ENCODE results near the gene PLXNA1.

The PLXNA1 gene

GRCh38 chr3:126984391-126985131 lies 1.6 kb downstream of the PLXNA1 start:
- no peaks in the 10 kb centered on the region for H4K20me1 ChIP-seq (ENCODE audit: insufficient read depth, low read length)
- no peaks in the 10 kb centered on the region for H3K9me3 ChIP-seq (replicated peaks; ENCODE audit: insufficient read depth, low read length)
- peaks cover 28% of the 10 kb centered on the region for H3K79me2 ChIP-seq (ENCODE audit: low read length)
- H3F3A ChIP-seq (ENCODE audit: insufficient read depth, low read length): no peaks in the 10 kb centered on the region
- H3K27ac ChIP-seq (ENCODE audit: low read length): no peak overlapping the region
- H3K4me3 ChIP-seq (ENCODE audit: low read length): no peak overlapping the region; the same call in 1 of the 2 replicates
- H3K27me3 ChIP-seq (replicated peaks; ENCODE audit: insufficient read depth, low read length): no peaks in the 10 kb centered on the region
- peak overlapping the region; percentile 85; the same call in 1 of the 2 replicates for H3K4me2 ChIP-seq (ENCODE audit: low read depth, low read length)
- no peaks in the 10 kb centered on the region; the same call in 1 of the 2 replicates for H3K4me1 ChIP-seq (ENCODE audit: low read length)
- TF ChIP-seq, protein P1, sequence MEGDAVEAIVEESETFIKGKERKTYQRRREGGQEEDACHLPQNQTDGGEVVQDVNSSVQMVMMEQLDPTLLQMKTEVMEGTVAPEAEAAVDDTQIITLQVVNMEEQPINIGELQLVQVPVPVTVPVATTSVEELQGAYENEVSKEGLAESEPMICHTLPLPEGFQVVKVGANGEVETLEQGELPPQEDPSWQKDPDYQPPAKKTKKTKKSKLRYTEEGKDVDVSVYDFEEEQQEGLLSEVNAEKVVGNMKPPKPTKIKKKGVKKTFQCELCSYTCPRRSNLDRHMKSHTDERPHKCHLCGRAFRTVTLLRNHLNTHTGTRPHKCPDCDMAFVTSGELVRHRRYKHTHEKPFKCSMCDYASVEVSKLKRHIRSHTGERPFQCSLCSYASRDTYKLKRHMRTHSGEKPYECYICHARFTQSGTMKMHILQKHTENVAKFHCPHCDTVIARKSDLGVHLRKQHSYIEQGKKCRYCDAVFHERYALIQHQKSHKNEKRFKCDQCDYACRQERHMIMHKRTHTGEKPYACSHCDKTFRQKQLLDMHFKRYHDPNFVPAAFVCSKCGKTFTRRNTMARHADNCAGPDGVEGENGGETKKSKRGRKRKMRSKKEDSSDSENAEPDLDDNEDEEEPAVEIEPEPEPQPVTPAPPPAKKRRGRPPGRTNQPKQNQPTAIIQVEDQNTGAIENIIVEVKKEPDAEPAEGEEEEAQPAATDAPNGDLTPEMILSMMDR (IDR thresholded peaks at IDR 0.05; ENCODE audit: low read length): no peak
- TF ChIP-seq EZH2phosphoT487 (IDR thresholded peaks at IDR 0.05; ENCODE audit: low read length) (no peak), EZH2 (optimal IDR thresholded peaks at IDR 0.05; ENCODE audit: low read depth, low read length) (no peak)
- no peak for DNase-seq
- H3K36me3 ChIP-seq (replicated peaks; ENCODE audit: insufficient read depth, low read length): no peaks in the 10 kb centered on the region
- no peak overlapping the region for H3K9ac ChIP-seq (ENCODE audit: low read length)
- H3K9me2 ChIP-seq (replicated peaks; ENCODE audit: insufficient read depth, low read length): no peaks in the 10 kb centered on the region
- H2AFZ ChIP-seq (ENCODE audit: low read length): no peak overlapping the region

- H3K4me3 ChIP-seq (ENCODE audit: low read length): no peak overlapping the region
- no peak overlapping the region for H3K9ac ChIP-seq (ENCODE audit: low read length)
- no peak for DNase-seq
- no peaks in the 10 kb centered on the region for H4K20me1 ChIP-seq (ENCODE audit: insufficient read depth, low read length)
- no peaks in the 10 kb centered on the region for H3K36me3 ChIP-seq (replicated peaks; ENCODE audit: insufficient read depth, low read length)
- no peak overlapping the region for H3K4me2 ChIP-seq (ENCODE audit: low read depth, low read length)
- H3K27me3 ChIP-seq (replicated peaks; ENCODE audit: insufficient read depth, low read length): no peaks in the 10 kb centered on the region
- H2AFZ ChIP-seq (ENCODE audit: low read length): no peak overlapping the region
- H3F3A ChIP-seq (ENCODE audit: insufficient read depth, low read length): no peaks in the 10 kb centered on the region
- H3K27ac ChIP-seq (ENCODE audit: low read length): no peak overlapping the region
- no peaks in the 10 kb centered on the region for H3K9me2 ChIP-seq (replicated peaks; ENCODE audit: insufficient read depth, low read length)
- no peaks in the 10 kb centered on the region for H3K9me3 ChIP-seq (replicated peaks; ENCODE audit: insufficient read depth, low read length)
- TF ChIP-seq EZH2phosphoT487 (IDR thresholded peaks at IDR 0.05; ENCODE audit: low read length): no peak
- TF ChIP-seq, protein P1 (IDR thresholded peaks at IDR 0.05; ENCODE audit: low read length): no peak
- H3K79me2 ChIP-seq (ENCODE audit: low read length): peaks cover 28% of the 10 kb centered on the region
- no peaks in the 10 kb centered on the region; the same call in 1 of the 2 replicates for H3K4me1 ChIP-seq (ENCODE audit: low read length)
These were observed 2.4 kb downstream of the PLXNA1 start for GRCh38 chr3:126985132-126985985.

DNA sequence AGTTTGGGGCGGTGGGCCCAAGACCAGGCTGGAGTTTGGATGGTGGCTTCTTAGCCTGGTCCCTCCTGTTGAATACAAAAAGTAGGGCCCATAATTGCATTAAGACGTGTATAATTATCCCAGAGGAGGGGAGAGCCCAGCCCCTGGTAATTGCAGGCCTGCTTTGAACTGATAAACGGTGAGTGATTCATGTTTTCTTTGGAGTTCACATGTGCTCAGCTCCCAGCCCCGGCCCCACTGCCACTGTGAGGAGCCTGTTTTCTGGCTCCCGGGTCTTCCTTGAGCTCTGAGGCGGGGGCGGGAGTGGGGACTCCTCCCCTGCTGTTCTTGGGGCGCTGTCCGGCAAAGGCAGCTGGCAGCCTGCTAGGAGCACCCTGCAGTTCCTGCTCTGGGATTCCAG lies 3.1 kb downstream of the PLXNA1 start:
- Histone ChIP-seq H3K4me1 (ENCODE audit: low read length) (no peaks in the 10 kb centered on the region; the same call in 1 of the 2 replicates), H3K36me3 (replicated peaks; ENCODE audit: insufficient read depth, low read length) (no peaks in the 10 kb centered on the region), H3F3A (ENCODE audit: insufficient read depth, low read length) (no peaks in the 10 kb centered on the region), H3K4me3 (ENCODE audit: low read length) (no peak overlapping the region), H3K9me3 (replicated peaks; ENCODE audit: insufficient read depth, low read length) (no peaks in the 10 kb centered on the region), H4K20me1 (ENCODE audit: insufficient read depth, low read length) (no peaks in the 10 kb centered on the region), H3K9ac (ENCODE audit: low read length) (no peak overlapping the region), H3K4me2 (ENCODE audit: low read depth, low read length) (no peak overlapping the region), H3K27ac (ENCODE audit: low read length) (no peak overlapping the region), H3K9me2 (replicated peaks; ENCODE audit: insufficient read depth, low read length) (no peaks in the 10 kb centered on the region), H3K27me3 (replicated peaks; ENCODE audit: insufficient read depth, low read length) (no peaks in the 10 kb centered on the region), H2AFZ (ENCODE audit: low read length) (no peak overlapping the region), H3K79me2 (ENCODE audit: low read length) (peaks cover 28% of the 10 kb centered on the region)
- no peak for TF ChIP-seq EZH2phosphoT487 (IDR thresholded peaks at IDR 0.05; ENCODE audit: low read length)
- TF ChIP-seq, protein P1 (IDR thresholded peaks at IDR 0.05; ENCODE audit: low read length): no peak
- no peak for TF ChIP-seq EZH2 (optimal IDR thresholded peaks at IDR 0.05; ENCODE audit: low read depth, low read length)
- no peak for DNase-seq

Data from MM.1S (cell line).